ENCODE data around the gene NFYC. TPM values are rescaled to one million over a fixed set of nuclear protein-coding genes. Genes with fewer than 3 reads are reported as not detected.

The NFYC gene
- total RNA-seq, 4 donors from 2014 or later = 31.8 to 63.3 (median 44.0) TPM

GRCh38 chr1:40738831-40739230 lies 47.3 kb downstream of the NFYC start:
- no peak for DNase-seq
- Histone ChIP-seq H3K36me3 (no peaks in the 10 kb centered on the region), H3K9me3 (no peaks in the 10 kb centered on the region), H3K4me3 (no peak overlapping the region), H3K27me3 (no peaks in the 10 kb centered on the region), H3K4me1 (no peaks in the 10 kb centered on the region), H3K27ac (peak overlapping the region; percentile 17 to 28)
- no peak for TF ChIP-seq CTCF (IDR thresholded peaks at IDR 0.05)
- no peak for TF ChIP-seq POLR2A (IDR thresholded peaks at IDR 0.05)
- intact Hi-C loops (cut with DNase I; ENCODE audit: low total_unique reads) = no loop called here

GRCh38 chr1:40739455-40740008 lies 48.0 kb downstream of the NFYC start:
- no peak for DNase-seq
- Histone ChIP-seq H3K27me3 (no peaks in the 10 kb centered on the region), H3K9me3 (no peaks in the 10 kb centered on the region), H3K4me3 (no peak overlapping the region), H3K4me1 (no peaks in the 10 kb centered on the region), H3K27ac (peak overlapping the region; percentile 48 to 72), H3K36me3 (no peaks in the 10 kb centered on the region)
- TF ChIP-seq POLR2A (IDR thresholded peaks at IDR 0.05) (no peak), CTCF (IDR thresholded peaks at IDR 0.05) (no peak)
- intact Hi-C loops (cut with DNase I; ENCODE audit: low total_unique reads) = no loop called here

- TF ChIP-seq POLR2A (IDR thresholded peaks at IDR 0.05) (no peak), CTCF (IDR thresholded peaks at IDR 0.05) (no peak)
- Histone ChIP-seq H3K9me3 (no peaks in the 10 kb centered on the region), H3K27me3 (no peaks in the 10 kb centered on the region), H3K36me3 (no peaks in the 10 kb centered on the region), H3K4me1 (no peaks in the 10 kb centered on the region), H3K4me3 (no peak overlapping the region), H3K27ac (peak overlapping the region; percentile 48 to 72)
- intact Hi-C loops (cut with DNase I; ENCODE audit: low total_unique reads) = no loop called here
- DNase-seq = peak; percentile 32 to 35
These were observed 48.8 kb downstream of the NFYC start for GRCh38 chr1:40740039-40740996.

GRCh38 chr1:40740997-40741736 lies 49.7 kb downstream of the NFYC start:
- no peak for TF ChIP-seq POLR2A (IDR thresholded peaks at IDR 0.05)
- TF ChIP-seq CTCF (IDR thresholded peaks at IDR 0.05) = no peak
- peak overlapping the region; percentile 48 to 72 for H3K27ac ChIP-seq
- no peaks in the 10 kb centered on the region for H3K4me1 ChIP-seq

More at GRCh38 chr1:40740997-40741736, 49.7 kb downstream of the NFYC start:
- DNase-seq = no peak
- intact Hi-C loops (cut with DNase I; ENCODE audit: low total_unique reads) = no loop called here
- no peak overlapping the region for H3K4me3 ChIP-seq
- H3K9me3 ChIP-seq = no peaks in the 10 kb centered on the region
- no peaks in the 10 kb centered on the region for H3K36me3 ChIP-seq
- no peaks in the 10 kb centered on the region for H3K27me3 ChIP-seq

Measured in uterus (tissue), 4 donors.